Neutrophil (primary cell): Measurements from ENCODE around the gene GPD2.

ENCODE experiments used
- H3K27ac ChIP-seq: fragments of 200-600 bp; sonication (generic); 2 replicates; pipeline ENCODE4 v1.5.1; 2016; ENCODE audit warnings: mild to moderate bottlenecking, moderate library complexity
- H3K27me3 ChIP-seq: fragments of 200-600 bp; sonication (generic); 2 replicates; pipeline ENCODE4 v1.6.0; 2016; ENCODE audit warnings: mild to moderate bottlenecking
- H3K36me3 ChIP-seq: fragments of 200-600 bp; sonication (generic); 2 replicates; pipeline ENCODE4 v1.5.1; 2017
- H3K4me1 ChIP-seq, 2 experiments: fragments of 200-600 bp in 1 of 2; sonication (generic) in 1 of 2; 1 replicate in 1 of 2; 2 replicates in 1 of 2; pipeline versions ENCODE4 v1.5.1 to v1.6.1; 2013 to 2016; ENCODE audit warnings: low read depth in 1 of 2, low read length in 1 of 2, mild to moderate bottlenecking in 1 of 2, moderate library complexity in 1 of 2; ENCODE audit not compliant: control insufficient read depth in 1 of 2, insufficient read depth in 1 of 2
- H3K4me3 ChIP-seq, 2 experiments: fragments of 200-600 bp in 1 of 2; sonication (generic) in 1 of 2; 1 replicate in 1 of 2; 2 replicates in 1 of 2; pipeline ENCODE4 v1.5.1; 2013 to 2016; ENCODE audit warnings: low read depth in 1 of 2, low read length in 1 of 2, mild to moderate bottlenecking in 1 of 2, moderate library complexity in 1 of 2
- H3K9me3 ChIP-seq: fragments of 200-600 bp; sonication (generic); 2 replicates; pipeline ENCODE4 v1.5.1; 2016
- TF ChIP-seq, protein P1 (sequence below): fragments of 200-600 bp; sonication (generic); IDR thresholded peaks from 2 replicates; pipeline ENCODE4 v1.5.1; 2016; ENCODE audit warnings: antibody characterized with exemption

GPD2 gene

DNA sequence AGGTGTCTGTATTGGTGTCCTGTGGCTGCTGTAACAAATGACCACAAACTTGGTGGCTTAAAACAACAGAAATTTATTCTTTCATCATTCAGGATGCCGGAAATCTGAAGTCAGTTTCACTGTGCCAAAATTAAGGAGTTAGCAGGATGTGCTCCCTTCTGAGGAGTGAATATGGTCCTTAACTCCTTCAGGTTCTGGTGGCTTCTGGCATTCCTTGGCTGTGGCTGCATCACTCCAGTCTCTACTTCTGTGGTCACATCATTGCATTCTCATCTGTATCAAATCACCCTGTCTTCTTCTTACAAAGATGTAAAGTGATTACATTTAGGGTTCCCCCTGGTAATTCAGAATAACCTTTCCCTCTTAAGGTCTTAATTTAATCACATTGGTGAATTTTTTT, 12.6 kb downstream of the GPD2 start:
- no peaks in the 10 kb centered on the region for H3K9me3 ChIP-seq
- H3K27ac ChIP-seq = peak overlapping the region; percentile 50
- TF ChIP-seq, protein P1, sequence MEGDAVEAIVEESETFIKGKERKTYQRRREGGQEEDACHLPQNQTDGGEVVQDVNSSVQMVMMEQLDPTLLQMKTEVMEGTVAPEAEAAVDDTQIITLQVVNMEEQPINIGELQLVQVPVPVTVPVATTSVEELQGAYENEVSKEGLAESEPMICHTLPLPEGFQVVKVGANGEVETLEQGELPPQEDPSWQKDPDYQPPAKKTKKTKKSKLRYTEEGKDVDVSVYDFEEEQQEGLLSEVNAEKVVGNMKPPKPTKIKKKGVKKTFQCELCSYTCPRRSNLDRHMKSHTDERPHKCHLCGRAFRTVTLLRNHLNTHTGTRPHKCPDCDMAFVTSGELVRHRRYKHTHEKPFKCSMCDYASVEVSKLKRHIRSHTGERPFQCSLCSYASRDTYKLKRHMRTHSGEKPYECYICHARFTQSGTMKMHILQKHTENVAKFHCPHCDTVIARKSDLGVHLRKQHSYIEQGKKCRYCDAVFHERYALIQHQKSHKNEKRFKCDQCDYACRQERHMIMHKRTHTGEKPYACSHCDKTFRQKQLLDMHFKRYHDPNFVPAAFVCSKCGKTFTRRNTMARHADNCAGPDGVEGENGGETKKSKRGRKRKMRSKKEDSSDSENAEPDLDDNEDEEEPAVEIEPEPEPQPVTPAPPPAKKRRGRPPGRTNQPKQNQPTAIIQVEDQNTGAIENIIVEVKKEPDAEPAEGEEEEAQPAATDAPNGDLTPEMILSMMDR = no peak

DNA sequence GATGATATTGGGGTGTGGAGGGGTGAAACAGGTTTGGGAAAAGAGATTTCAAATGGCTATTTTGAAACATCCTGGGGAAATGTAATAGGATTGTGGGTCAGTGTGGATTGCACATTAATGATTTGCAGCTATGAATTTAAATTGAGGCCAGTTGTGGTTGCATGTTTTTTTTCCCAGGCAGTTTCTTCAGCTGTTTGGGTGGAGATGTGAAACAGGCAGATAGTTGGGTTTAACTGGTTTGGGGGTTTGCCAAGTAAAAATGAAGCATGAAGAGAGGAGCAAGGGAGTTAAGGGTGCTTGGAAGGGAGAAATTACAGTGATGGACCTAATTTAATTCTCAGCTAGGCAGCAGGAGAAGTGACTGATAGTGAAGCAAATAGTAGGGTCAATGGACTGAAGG, 16.8 kb downstream of the GPD2 start:
- no peaks in the 10 kb centered on the region for H3K27me3 ChIP-seq
- no peaks in the 10 kb centered on the region for H3K36me3 ChIP-seq
- peaks cover 52 to 60% of the 10 kb centered on the region in 2 experiments for H3K4me1 ChIP-seq
- no peak overlapping the region for H3K4me3 ChIP-seq
- TF ChIP-seq, protein P1 = no peak
- peak overlapping the region; percentile 75 for H3K27ac ChIP-seq
- H3K9me3 ChIP-seq = no peaks in the 10 kb centered on the region

More for the DNA sequence above, 12.6 kb downstream of the GPD2 start:
- H3K4me1 ChIP-seq = peaks cover 34 to 38% of the 10 kb centered on the region in 2 experiments
- H3K4me3 ChIP-seq = no peak overlapping the region
- H3K36me3 ChIP-seq = no peaks in the 10 kb centered on the region
- no peaks in the 10 kb centered on the region for H3K27me3 ChIP-seq

DNA sequence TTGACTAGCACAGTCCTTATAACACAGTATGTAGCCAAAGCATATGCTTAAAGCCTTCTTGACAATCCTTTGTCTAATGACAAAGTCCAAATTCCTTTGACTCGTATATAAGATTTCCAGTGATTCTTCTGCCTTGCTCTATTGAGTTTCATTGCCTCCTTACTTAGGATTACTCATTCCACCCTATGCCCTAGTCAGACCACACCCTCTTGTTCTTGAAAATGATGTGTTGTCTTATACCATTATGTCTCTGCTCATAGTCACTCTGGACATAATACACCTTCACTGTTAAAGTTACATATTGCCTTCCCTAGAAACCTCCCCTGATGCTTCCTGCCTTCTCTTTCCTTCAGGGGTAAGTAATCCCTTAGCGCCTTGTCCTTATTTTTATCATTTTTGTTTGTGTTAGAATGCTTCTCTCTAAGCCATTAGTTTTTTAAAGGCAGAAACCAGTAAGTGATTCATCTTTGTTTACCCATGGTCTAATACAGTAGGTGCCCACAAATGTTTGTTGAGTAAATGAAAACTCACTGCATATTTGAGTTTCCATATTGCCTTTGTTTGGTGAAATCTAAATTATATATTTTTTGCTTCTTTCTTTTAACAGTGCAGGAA, 19.3 kb downstream of the GPD2 start:
- H3K9me3 ChIP-seq = no peaks in the 10 kb centered on the region
- peaks cover 47 to 62% of the 10 kb centered on the region in 2 experiments for H3K4me1 ChIP-seq
- TF ChIP-seq, protein P1 = no peak
- no peaks in the 10 kb centered on the region for H3K36me3 ChIP-seq
- no peak overlapping the region for H3K27ac ChIP-seq
- no peak overlapping the region for H3K4me3 ChIP-seq
- H3K27me3 ChIP-seq = no peaks in the 10 kb centered on the region

DNA sequence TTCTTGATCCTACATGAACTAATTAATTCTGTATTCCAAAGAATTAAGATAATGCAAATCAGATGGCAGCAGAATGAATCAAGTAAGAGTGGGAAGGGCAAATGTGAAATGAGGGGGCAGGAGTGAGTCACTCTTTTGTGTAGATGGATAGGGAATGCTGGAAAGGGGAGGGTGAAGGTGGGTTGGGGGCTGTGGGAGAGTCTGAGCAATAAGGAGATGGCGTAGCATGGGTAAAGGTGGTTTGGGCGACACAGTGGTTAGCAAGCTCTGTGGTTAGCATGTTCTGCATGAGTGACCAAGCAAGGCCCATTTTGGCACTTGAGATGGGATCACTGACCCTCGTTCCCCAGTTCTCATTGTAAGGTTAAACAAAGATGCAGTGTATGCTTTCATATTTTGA, 20.4 kb downstream of the GPD2 start:
- no peak overlapping the region for H3K27ac ChIP-seq
- no peaks in the 10 kb centered on the region for H3K27me3 ChIP-seq
- TF ChIP-seq, protein P1 = no peak
- no peak overlapping the region for H3K4me3 ChIP-seq
- no peaks in the 10 kb centered on the region for H3K9me3 ChIP-seq
- H3K36me3 ChIP-seq = no peaks in the 10 kb centered on the region
- peaks cover 51 to 67% of the 10 kb centered on the region in 2 experiments for H3K4me1 ChIP-seq

DNA sequence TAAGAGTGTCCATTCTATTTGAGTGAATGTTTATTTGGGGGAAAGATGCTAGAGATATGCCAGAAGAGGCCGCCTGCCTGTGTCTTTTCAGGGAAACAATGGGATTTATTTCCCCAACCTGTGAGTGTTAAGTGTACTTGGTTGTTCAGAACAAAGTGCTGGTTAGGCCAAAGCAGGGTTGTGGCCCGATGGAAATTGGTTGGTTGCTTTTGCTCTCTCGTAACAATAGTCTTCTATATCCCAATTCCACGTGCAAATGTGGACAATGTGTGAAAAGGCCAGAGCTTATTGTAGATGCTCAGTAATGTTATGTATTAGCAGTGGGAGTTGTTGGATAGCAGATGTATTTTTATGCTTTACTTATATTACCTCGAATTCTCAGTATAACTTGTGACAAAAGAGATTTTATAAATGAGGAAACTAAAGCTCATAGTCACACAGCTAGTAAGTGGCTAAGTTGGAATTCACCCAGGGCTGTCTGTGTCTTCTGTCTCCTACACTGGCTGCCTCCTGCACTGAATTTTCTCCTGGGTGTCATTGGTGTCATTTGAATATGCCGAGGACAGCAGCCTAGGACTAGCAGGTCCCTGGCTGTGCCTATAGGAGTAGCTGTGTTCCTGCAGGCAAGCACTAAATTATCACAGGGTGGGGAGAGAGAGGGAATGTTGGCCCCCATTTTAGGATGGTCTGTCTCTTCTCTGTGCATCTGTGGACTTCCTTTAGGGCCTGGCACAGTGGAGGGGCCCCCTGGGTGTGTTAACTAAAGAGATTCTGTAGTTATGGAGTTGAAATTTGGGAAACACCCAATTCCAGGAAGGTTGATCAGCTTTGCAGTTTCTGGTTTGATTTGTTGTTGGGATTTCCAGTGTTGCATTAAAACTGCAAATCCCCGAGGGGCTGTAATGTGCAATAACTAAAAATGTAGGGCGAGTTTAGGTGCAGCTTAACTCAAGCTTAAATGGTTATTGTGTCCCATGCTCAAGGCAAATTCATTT, 21.6 kb downstream of the GPD2 start:
- Histone ChIP-seq H3K27me3 (no peaks in the 10 kb centered on the region), H3K4me3 (no peak overlapping the region), H3K36me3 (no peaks in the 10 kb centered on the region), H3K4me1 (peaks cover 49 to 65% of the 10 kb centered on the region in 2 experiments), H3K9me3 (no peaks in the 10 kb centered on the region), H3K27ac (peak overlapping the region; percentile 56)
- TF ChIP-seq, protein P1 = no peak
